ENCODE measurements around the gene SPCS2.

SPCS2 gene

GRCh38 chr11:74948898-74949752 lies at the start of gene SPCS2, which contains the start of gene XRRA1:
Gene SPCS2 (plus strand): TSS chr11:74949266. CDS start chr11:74949286, 20 bp downstream.
Gene XRRA1 (minus strand): TSS chr11:74949091. CDS start chr11:74940878, 8,213 bp downstream.
- peak; percentile 79 for FAIRE-seq

GRCh38 chr11:74902342-74902741 lies 46.7 kb upstream of the SPCS2 start:
- no peak for FAIRE-seq

- no peak for FAIRE-seq
These were observed 43.7 kb upstream of the SPCS2 start for GRCh38 chr11:74905326-74905725.

GRCh38 chr11:74909385-74909784 lies 39.7 kb upstream of the SPCS2 start:
- FAIRE-seq: no peak

- FAIRE-seq: no peak
These were observed 39.3 kb upstream of the SPCS2 start for GRCh38 chr11:74909812-74910211.

- no peak for FAIRE-seq
These were observed 25.9 kb upstream of the SPCS2 start for GRCh38 chr11:74923125-74923524.

- FAIRE-seq: no peak
These were observed 23.8 kb upstream of the SPCS2 start for GRCh38 chr11:74925281-74925680.

- no peak for FAIRE-seq
These were observed 22.6 kb upstream of the SPCS2 start for GRCh38 chr11:74926304-74927030.

GRCh38 chr11:74927496-74927895 lies 21.6 kb upstream of the SPCS2 start:
- FAIRE-seq: no peak

- FAIRE-seq: no peak
These were observed 19.4 kb upstream of the SPCS2 start for GRCh38 chr11:74929431-74930363.

GRCh38 chr11:74932169-74932568 lies 16.9 kb upstream of the SPCS2 start:
- no peak for FAIRE-seq

- FAIRE-seq: no peak
These were observed 16.3 kb upstream of the SPCS2 start for GRCh38 chr11:74932797-74933196.

GRCh38 chr11:74933765-74934164 lies 15.3 kb upstream of the SPCS2 start:
- no peak for FAIRE-seq

GRCh38 chr11:74935285-74935684 lies 13.8 kb upstream of the SPCS2 start:
- FAIRE-seq: no peak

GRCh38 chr11:74936087-74936486 lies 13.0 kb upstream of the SPCS2 start:
- no peak for FAIRE-seq

GRCh38 chr11:74936976-74937375 lies 12.1 kb upstream of the SPCS2 start:
- no peak for FAIRE-seq

GRCh38 chr11:74937696-74938475 lies 11.2 kb upstream of the SPCS2 start:
- FAIRE-seq: no peak

- no peak for FAIRE-seq
These were observed 7.6 kb upstream of the SPCS2 start for GRCh38 chr11:74941492-74941891.

GRCh38 chr11:74942073-74942759 lies 6.8 kb upstream of the SPCS2 start:
- FAIRE-seq: no peak

- FAIRE-seq: no peak
These were observed 544 bp upstream of the SPCS2 start for GRCh38 chr11:74948546-74948897.

- FAIRE-seq: no peak
These were observed 679 bp downstream of the SPCS2 start for GRCh38 chr11:74949753-74950137.

All from islet of Langerhans (tissue), 1 donor.